Endothelial cell (in vitro differentiated cells): Measurements from ENCODE around the gene LGALS9. TPM values are rescaled to one million over a fixed set of nuclear protein-coding genes. Genes with fewer than 3 reads are reported as not detected.

Experiments used
- DNase-seq: peaks from one replicate; pipeline ENCODE4 v3.0.0; 2021; ENCODE audit warnings: low spot score
- H3K27ac Mint-ChIP-seq: one replicate; pipeline ENCODE4 v1.8.0; 2021; ENCODE audit warnings: mixed read lengths, inconsistent platforms; ENCODE audit not compliant: unreplicated experiment
- H3K27me3 Mint-ChIP-seq: one replicate; pipeline ENCODE4 v1.8.0; 2021; ENCODE audit warnings: mild to moderate bottlenecking, moderate library complexity, mixed read lengths, inconsistent platforms; ENCODE audit not compliant: unreplicated experiment
- H3K36me3 Mint-ChIP-seq: one replicate; pipeline ENCODE4 v1.8.0; 2021; ENCODE audit warnings: mild to moderate bottlenecking, low read depth, mixed read lengths, inconsistent platforms; ENCODE audit not compliant: unreplicated experiment
- H3K4me1 Mint-ChIP-seq: one replicate; pipeline ENCODE4 v1.8.0; 2021; ENCODE audit warnings: mild to moderate bottlenecking, mixed read lengths, inconsistent platforms; ENCODE audit not compliant: unreplicated experiment
- H3K4me3 Mint-ChIP-seq: one replicate; pipeline ENCODE4 v1.8.0; 2021; ENCODE audit warnings: mild to moderate bottlenecking, mixed read lengths, inconsistent platforms; ENCODE audit not compliant: unreplicated experiment
- H3K9me3 Mint-ChIP-seq: one replicate; pipeline ENCODE4 v1.8.0; 2021; ENCODE audit warnings: mixed read lengths, inconsistent platforms; ENCODE audit not compliant: unreplicated experiment
- CTCF ChIP-seq: fragments of 200-600 bp; sonication (generic); IDR thresholded peaks from one replicate; pipeline ENCODE4 v1.5.0; 2021; ENCODE audit warnings: antibody characterized with exemption; ENCODE audit not compliant: unreplicated experiment
- long read RNA-seq: library from polyadenylated mRNA; unstranded; transcript quantifications from one replicate; pipeline ENCODE4 v2.0.0, GENCODE V29; 2020; ENCODE audit not compliant: unreplicated experiment
- total RNA-seq: library from RNA; stranded (reverse); fragmentation: NEBNext Ultra II Directional; extraction: Animal tissue kit (Norgen Biotek cat#: 25700); gene quantifications from one replicate; pipeline ENCODE4 v1.2.1, GENCODE V29; 2021; ENCODE audit not compliant: unreplicated experiment

Gene LGALS9
- 5.8 TPM for total RNA-seq
- long read RNA-seq, result 0 reads

GRCh38 chr17:27630607-27631410 is at the start of gene LGALS9:
Gene LGALS9 (plus strand): TSS chr17:27631188. CDS start chr17:27631266, 78 bp downstream.
- Mint-ChIP-seq H3K36me3 (peaks cover 11% of the 10 kb centered on the region), H3K27me3 (no peaks in the 10 kb centered on the region), H3K4me3 (no peak within 1 kb of the TSS), H3K4me1 (peaks cover 5% of the 10 kb centered on the region), H3K9me3 (no peaks in the 10 kb centered on the region), H3K27ac (peak within 1 kb of the TSS; percentile 72)
- DNase-seq, result no peak
- TF ChIP-seq CTCF, result no peak

- DNase-seq, result no peak
- Mint-ChIP-seq H3K36me3 (peaks cover 14% of the 10 kb centered on the region), H3K4me3 (no peak overlapping the region), H3K4me1 (peaks cover 13% of the 10 kb centered on the region), H3K27ac (no peak overlapping the region), H3K27me3 (peaks cover 11% of the 10 kb centered on the region), H3K9me3 (no peaks in the 10 kb centered on the region)
- TF ChIP-seq CTCF, result no peak
Measured at GRCh38 chr17:27582696-27583095, 48.3 kb upstream of the LGALS9 start.

GRCh38 chr17:27585153-27585681 is 45.8 kb upstream of the LGALS9 start:
- H3K27ac Mint-ChIP-seq, result no peak overlapping the region

DNA sequence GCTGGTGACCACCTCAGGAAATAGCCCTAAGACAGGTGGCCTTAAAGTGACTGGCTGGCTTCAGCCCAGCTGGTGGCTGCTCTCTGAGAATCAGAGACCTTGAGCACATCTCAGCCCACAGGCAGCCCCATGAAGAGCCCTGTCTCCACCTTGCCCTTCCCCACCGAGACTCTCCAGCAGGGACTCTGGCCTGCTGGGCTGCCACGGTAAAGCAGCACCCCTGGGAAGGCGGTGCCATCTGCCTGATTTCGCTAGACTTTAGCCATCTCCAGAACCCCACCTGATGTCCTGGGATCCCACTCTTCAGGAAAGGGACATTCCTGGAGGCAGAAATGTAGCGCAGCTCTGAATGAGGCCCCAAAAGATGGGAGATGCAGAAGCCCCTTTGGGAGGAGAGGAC is 45.2 kb upstream of the LGALS9 start:
- no peak for TF ChIP-seq CTCF
- Mint-ChIP-seq H3K4me1 (peaks cover 13% of the 10 kb centered on the region), H3K27me3 (peaks cover 11% of the 10 kb centered on the region), H3K4me3 (no peak overlapping the region), H3K36me3 (peaks cover 27% of the 10 kb centered on the region), H3K27ac (no peak overlapping the region), H3K9me3 (no peaks in the 10 kb centered on the region)
- no peak for DNase-seq

More at GRCh38 chr17:27585153-27585681, 45.8 kb upstream of the LGALS9 start:
- H3K9me3 Mint-ChIP-seq, result no peaks in the 10 kb centered on the region
- no peak for TF ChIP-seq CTCF
- DNase-seq, result no peak
- H3K4me3 Mint-ChIP-seq, result no peak overlapping the region
- H3K27me3 Mint-ChIP-seq, result peaks cover 11% of the 10 kb centered on the region
- peaks cover 27% of the 10 kb centered on the region for H3K36me3 Mint-ChIP-seq
- H3K4me1 Mint-ChIP-seq, result peaks cover 13% of the 10 kb centered on the region

- Mint-ChIP-seq H3K27me3 (peaks cover 10% of the 10 kb centered on the region), H3K4me1 (peaks cover 8% of the 10 kb centered on the region), H3K9me3 (no peaks in the 10 kb centered on the region), H3K36me3 (peaks cover 31% of the 10 kb centered on the region), H3K4me3 (no peak overlapping the region), H3K27ac (no peak overlapping the region)
- DNase-seq, result no peak
- no peak for TF ChIP-seq CTCF
Measured at GRCh38 chr17:27586203-27586721, 44.7 kb upstream of the LGALS9 start.
